Hepatocyte (in vitro differentiated cells): ENCODE measurements around the gene TSTD2. TPM values are rescaled to one million over a fixed set of nuclear protein-coding genes. Genes with fewer than 3 reads are reported as not detected.

Experiments used
- DNase-seq: peaks from one replicate; pipeline ENCODE4 v3.0.0-alpha.2; 2016; ENCODE audit warnings: low spot score
- H2AFZ ChIP-seq: fragments of 200-600 bp; sonication (generic); 2 replicates; pipeline ENCODE4 v1.6.0; 2016; ENCODE audit warnings: antibody characterized with exemption, mild to moderate bottlenecking
- H3K27ac ChIP-seq: fragments of 200-600 bp; sonication (generic); 2 replicates; pipeline ENCODE4 v1.5.1; 2016; ENCODE audit warnings: mild to moderate bottlenecking
- H3K27me3 ChIP-seq: fragments of 200-600 bp; sonication (generic); 2 replicates; pipeline ENCODE4 v1.6.1; 2016
- H3K36me3 ChIP-seq: fragments of 200-600 bp; sonication (generic); replicated peaks from 2 replicates; pipeline ENCODE4 v1.5.1; 2016; ENCODE audit warnings: low read depth; ENCODE audit not compliant: insufficient read depth
- H3K4me1 ChIP-seq: fragments of 200-600 bp; sonication (generic); 2 replicates; pipeline ENCODE4 v1.5.1; 2016; ENCODE audit warnings: mild to moderate bottlenecking, moderate library complexity; ENCODE audit not compliant: insufficient read depth
- H3K4me2 ChIP-seq: fragments of 200-600 bp; sonication (generic); 2 replicates; pipeline ENCODE4 v1.6.0; 2016
- H3K4me3 ChIP-seq: fragments of 200-600 bp; sonication (generic); 2 replicates; pipeline ENCODE4 v1.5.1; 2016; ENCODE audit warnings: mild to moderate bottlenecking
- H3K79me2 ChIP-seq: fragments of 200-600 bp; sonication (generic); 2 replicates; pipeline ENCODE4 v1.6.0; 2017; ENCODE audit warnings: mild to moderate bottlenecking
- H3K9me2 ChIP-seq: fragments of 200-600 bp; sonication (generic); replicated peaks from 2 replicates; pipeline ENCODE4 v1.6.0; 2017; ENCODE audit warnings: mild to moderate bottlenecking; ENCODE audit not compliant: insufficient read depth
- H3K9me3 ChIP-seq: fragments of 200-600 bp; sonication (generic); 2 replicates; pipeline ENCODE4 v1.5.1; 2016; ENCODE audit warnings: low read depth, mild to moderate bottlenecking
- H4K20me1 ChIP-seq: fragments of 200-600 bp; sonication (generic); 2 replicates; pipeline ENCODE4 v1.6.0; 2016; ENCODE audit warnings: mild to moderate bottlenecking; ENCODE audit not compliant: insufficient read depth, poor library complexity, severe bottlenecking
- CTCF ChIP-seq: fragments of 200-600 bp; sonication (generic); IDR thresholded peaks from 2 replicates; pipeline ENCODE4 v1.5.1; 2016; ENCODE audit warnings: antibody characterized with exemption, mild to moderate bottlenecking; ENCODE audit not compliant: poor library complexity
- EZH2 ChIP-seq: fragments of 200-600 bp; sonication (generic); IDR thresholded peaks from 2 replicates; pipeline ENCODE4 v1.6.1; 2016; ENCODE audit warnings: antibody characterized with exemption, mild to moderate bottlenecking, borderline replicate concordance
- EZH2phosphoT487 ChIP-seq: fragments of 200-600 bp; sonication (generic); IDR thresholded peaks from one replicate; pipeline ENCODE4 v1.6.1; 2018; ENCODE audit warnings: antibody characterized with exemption, mild to moderate bottlenecking, low read depth, moderate library complexity; ENCODE audit not compliant: unreplicated experiment, severe bottlenecking
- WGBS: methylation state at CpG from one replicate; pipeline ENCODE4 v1.1.6; 2016; ENCODE audit warnings: low lambda C conversion rate; ENCODE audit errors: missing lambda C conversion rate; 5-methylcytosine and 5-hydroxymethylcytosine counted together
- polyA plus RNA-seq: library from polyadenylated mRNA; unstranded; fragments of >200 nt; fragmentation: Nextera tagmentation; extraction: Ambion mirVana; gene quantifications from 2 replicates; pipeline ENCODE4 v1.2.1, GENCODE V29; 2016
- total RNA-seq: library from RNA; depleted of rRNA; stranded (reverse); fragments of >200 nt; gene quantifications from 2 replicates; pipeline ENCODE4 v1.2.3, GENCODE V29; 2014

Gene TSTD2
- total and polyA plus RNA-seq, 2 experiments from 2014 or later: 4.3 to 19.0 TPM

- WGBS: 92% methylated on average over 5 of the region's 5 CpGs
- Histone ChIP-seq H3K27ac (no peak overlapping the region), H3K4me3 (no peak overlapping the region), H3K9me2 (no peaks in the 10 kb centered on the region), H4K20me1 (no peaks in the 10 kb centered on the region), H3K27me3 (no peaks in the 10 kb centered on the region), H3K4me1 (no peaks in the 10 kb centered on the region), H3K9me3 (no peaks in the 10 kb centered on the region), H2AFZ (no peak overlapping the region), H3K36me3 (no peaks in the 10 kb centered on the region), H3K4me2 (no peak overlapping the region), H3K79me2 (no peaks in the 10 kb centered on the region)
- TF ChIP-seq EZH2: no peak
- TF ChIP-seq CTCF: no peak
- no peak for TF ChIP-seq EZH2phosphoT487
- DNase-seq: no peak
Observed at GRCh38 chr9:97666907-97667686, 33.9 kb upstream of the TSTD2 start.

- DNase-seq: no peak
- no peak overlapping the region for H3K4me3 ChIP-seq
- no peaks in the 10 kb centered on the region for H3K4me1 ChIP-seq
- no peaks in the 10 kb centered on the region for H3K36me3 ChIP-seq
- no peaks in the 10 kb centered on the region for H3K27me3 ChIP-seq
- no peak overlapping the region for H3K4me2 ChIP-seq
- H2AFZ ChIP-seq: no peak overlapping the region
- TF ChIP-seq EZH2phosphoT487 (no peak), CTCF (no peak), EZH2 (no peak)
- no peaks in the 10 kb centered on the region for H4K20me1 ChIP-seq
- no peaks in the 10 kb centered on the region for H3K79me2 ChIP-seq
- H3K27ac ChIP-seq: no peak overlapping the region
- H3K9me2 ChIP-seq: no peaks in the 10 kb centered on the region
- H3K9me3 ChIP-seq: no peaks in the 10 kb centered on the region
- 95% methylated on average over 3 of the region's 3 CpGs for WGBS
Observed at GRCh38 chr9:97665742-97666141, 32.6 kb upstream of the TSTD2 start.

- H3K9me3 ChIP-seq: no peaks in the 10 kb centered on the region
- no peaks in the 10 kb centered on the region for H3K79me2 ChIP-seq
- H3K9me2 ChIP-seq: no peaks in the 10 kb centered on the region
- no peak overlapping the region for H3K27ac ChIP-seq
- WGBS: 92% methylated on average over 2 of the region's 2 CpGs
- H3K27me3 ChIP-seq: no peaks in the 10 kb centered on the region
- H3K4me2 ChIP-seq: no peak overlapping the region
- TF ChIP-seq EZH2: no peak
- no peak for TF ChIP-seq CTCF
- TF ChIP-seq EZH2phosphoT487: no peak
- no peaks in the 10 kb centered on the region for H3K4me1 ChIP-seq
- no peaks in the 10 kb centered on the region for H3K36me3 ChIP-seq
- no peak for DNase-seq
- H3K4me3 ChIP-seq: no peak overlapping the region
- no peaks in the 10 kb centered on the region for H4K20me1 ChIP-seq
- H2AFZ ChIP-seq: no peak overlapping the region
Observed at GRCh38 chr9:97660847-97661246, 27.7 kb upstream of the TSTD2 start.
